ENCODE results near the gene CYP51A1. TPM values are rescaled to one million over a fixed set of nuclear protein-coding genes. Genes with fewer than 3 reads are reported as not detected.

CYP51A1 gene
- total and polyA plus RNA-seq, 12 donors, result 10.0 to 1,068 (median 110) TPM

DNA sequence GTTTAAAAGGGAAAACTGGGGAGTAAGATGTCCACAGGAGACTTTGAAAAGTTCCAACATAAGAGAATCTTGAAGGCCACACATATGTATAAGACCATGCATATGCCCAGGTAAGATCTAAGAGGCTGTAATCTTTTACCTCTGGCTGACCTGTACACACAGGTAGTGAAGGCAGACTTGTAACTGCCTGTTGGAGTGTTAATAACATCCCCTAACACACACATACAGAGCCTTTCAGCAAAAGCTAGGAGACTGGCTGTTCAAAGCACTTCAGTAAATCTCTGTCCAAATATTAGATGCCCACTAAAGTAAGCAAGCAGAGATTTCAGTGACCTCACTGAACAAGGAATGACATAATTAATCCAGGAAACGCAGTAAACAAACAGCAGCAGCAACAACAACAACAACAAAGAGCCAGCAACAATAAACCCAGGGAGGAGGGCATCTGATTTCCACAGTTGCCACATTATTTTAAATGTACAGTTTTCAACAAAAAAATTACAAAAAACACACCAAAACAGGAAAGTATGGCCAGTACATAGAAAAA is 15.0 kb downstream of the CYP51A1 start:
- Histone ChIP-seq H3K4me1 (replicated peaks in 1 of 2) (no peaks in the 10 kb centered on the region), H3K36me3 (replicated peaks in 1 of 2) (peaks cover 0 to 38% of the 10 kb centered on the region in 2 donors), H3K4me3 (no peak overlapping the region), H3K27ac (no peak overlapping the region), H3K27me3 (no peaks in the 10 kb centered on the region), H3K9me3 (replicated peaks in 1 of 3) (no peaks in the 10 kb centered on the region)
- intact Hi-C loops (cut with DNase I), result no loop called here
- DNase-seq, result no peak
- WGBS, 4 donors, result 88 to 100% (median 91%) methylated on average over 1 of the region's 1 CpG
- TF ChIP-seq, protein P1, sequence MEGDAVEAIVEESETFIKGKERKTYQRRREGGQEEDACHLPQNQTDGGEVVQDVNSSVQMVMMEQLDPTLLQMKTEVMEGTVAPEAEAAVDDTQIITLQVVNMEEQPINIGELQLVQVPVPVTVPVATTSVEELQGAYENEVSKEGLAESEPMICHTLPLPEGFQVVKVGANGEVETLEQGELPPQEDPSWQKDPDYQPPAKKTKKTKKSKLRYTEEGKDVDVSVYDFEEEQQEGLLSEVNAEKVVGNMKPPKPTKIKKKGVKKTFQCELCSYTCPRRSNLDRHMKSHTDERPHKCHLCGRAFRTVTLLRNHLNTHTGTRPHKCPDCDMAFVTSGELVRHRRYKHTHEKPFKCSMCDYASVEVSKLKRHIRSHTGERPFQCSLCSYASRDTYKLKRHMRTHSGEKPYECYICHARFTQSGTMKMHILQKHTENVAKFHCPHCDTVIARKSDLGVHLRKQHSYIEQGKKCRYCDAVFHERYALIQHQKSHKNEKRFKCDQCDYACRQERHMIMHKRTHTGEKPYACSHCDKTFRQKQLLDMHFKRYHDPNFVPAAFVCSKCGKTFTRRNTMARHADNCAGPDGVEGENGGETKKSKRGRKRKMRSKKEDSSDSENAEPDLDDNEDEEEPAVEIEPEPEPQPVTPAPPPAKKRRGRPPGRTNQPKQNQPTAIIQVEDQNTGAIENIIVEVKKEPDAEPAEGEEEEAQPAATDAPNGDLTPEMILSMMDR (IDR thresholded peaks at IDR 0.05), result no peak
- no peak for TF ChIP-seq POLR2A (IDR thresholded peaks at IDR 0.05)

DNA sequence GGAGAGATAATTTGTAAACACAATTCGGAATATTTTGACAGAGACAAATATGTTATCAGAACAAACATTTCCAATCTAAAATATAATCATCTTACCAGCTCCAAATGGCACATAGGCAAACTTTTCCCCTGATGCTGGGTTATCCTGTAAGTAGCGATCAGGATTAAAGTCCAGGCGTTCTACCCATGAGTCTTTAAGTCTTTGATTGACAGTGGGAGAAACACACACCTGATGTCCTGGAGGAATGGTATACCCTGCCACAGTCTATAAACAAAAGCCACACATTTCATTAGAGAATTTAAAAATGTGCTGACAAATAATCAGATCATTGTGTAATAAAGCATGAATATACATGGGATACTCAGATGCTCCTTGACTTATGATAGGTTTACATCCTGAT is 17.3 kb downstream of the CYP51A1 start:
- H3K36me3 ChIP-seq (replicated peaks in 1 of 2), result peaks cover 0 to 22% of the 10 kb centered on the region in 2 donors

DNA sequence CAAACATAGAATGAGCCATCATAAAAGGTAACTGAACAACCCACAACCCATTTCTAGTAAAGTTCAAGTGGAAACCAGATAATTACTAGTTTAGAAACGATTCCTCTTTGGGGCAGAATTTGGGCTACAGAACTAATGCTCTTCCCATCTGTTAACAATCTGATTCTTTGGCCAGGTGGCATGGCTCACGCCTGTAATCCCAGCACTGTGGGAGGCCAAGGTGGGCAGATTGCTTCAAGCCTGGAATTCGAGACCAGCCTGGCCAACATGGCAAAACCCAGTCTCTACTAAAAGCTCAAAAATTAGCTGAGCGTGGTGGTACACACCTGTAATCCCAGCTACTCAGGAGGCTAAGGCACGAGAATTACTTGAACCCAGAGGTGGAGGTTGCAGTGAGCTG is 18.5 kb downstream of the CYP51A1 start:
- WGBS, 4 donors, result 91 to 98% (median 95%) methylated on average over 5 of the region's 5 CpGs
- Histone ChIP-seq H3K4me1 (replicated peaks in 1 of 2) (no peaks in the 10 kb centered on the region), H3K4me3 (no peak overlapping the region), H3K9me3 (replicated peaks in 1 of 3) (no peaks in the 10 kb centered on the region), H3K27ac (no peak overlapping the region), H3K36me3 (replicated peaks in 1 of 2) (peaks cover 0 to 17% of the 10 kb centered on the region in 2 donors), H3K27me3 (no peaks in the 10 kb centered on the region)
- intact Hi-C loops (cut with DNase I), result no loop called here
- TF ChIP-seq, protein P1 (IDR thresholded peaks at IDR 0.05), result no peak
- TF ChIP-seq POLR2A (IDR thresholded peaks at IDR 0.05), result no peak
- DNase-seq, result no peak

More for the DNA sequence above, 17.3 kb downstream of the CYP51A1 start:
- no peaks in the 10 kb centered on the region for H3K4me1 ChIP-seq (replicated peaks in 1 of 2)
- no peak for DNase-seq
- intact Hi-C loops (cut with DNase I), result no loop called here
- no peak overlapping the region for H3K4me3 ChIP-seq
- no peaks in the 10 kb centered on the region for H3K9me3 ChIP-seq (replicated peaks in 1 of 3)
- no peaks in the 10 kb centered on the region for H3K27me3 ChIP-seq
- WGBS, 4 donors, result 94 to 97% (median 96%) methylated on average over 3 of the region's 3 CpGs
- no peak overlapping the region for H3K27ac ChIP-seq
- TF ChIP-seq POLR2A (IDR thresholded peaks at IDR 0.05), result no peak
- TF ChIP-seq, protein P1 (IDR thresholded peaks at IDR 0.05), result no peak

DNA sequence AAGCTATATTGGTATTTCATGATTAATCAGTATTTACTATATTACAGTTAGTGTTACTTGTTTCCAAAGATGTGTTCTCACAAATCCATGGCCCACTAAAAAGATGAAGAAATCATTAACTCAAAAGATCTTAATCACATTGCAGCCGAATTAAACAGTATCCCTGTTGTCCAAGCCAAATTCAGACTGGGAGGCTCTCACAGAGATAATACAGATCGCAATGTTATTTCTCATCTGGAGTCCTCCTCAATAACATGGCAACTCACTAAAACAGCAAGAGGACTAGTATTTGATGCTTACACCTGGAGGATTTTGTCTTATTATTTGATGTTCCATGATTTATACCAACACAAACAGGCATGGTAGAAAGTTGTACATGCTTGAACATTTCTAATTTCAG is 23.4 kb downstream of the CYP51A1 start:
- DNase-seq, result no peak
- Histone ChIP-seq H3K9me3 (replicated peaks in 1 of 3) (no peaks in the 10 kb centered on the region), H3K27ac (no peak overlapping the region), H3K4me1 (replicated peaks in 1 of 2) (no peaks in the 10 kb centered on the region), H3K4me3 (no peak overlapping the region), H3K27me3 (no peaks in the 10 kb centered on the region), H3K36me3 (replicated peaks in 1 of 2) (peaks cover 0 to 28% of the 10 kb centered on the region in 2 donors)
- WGBS, 4 donors, result 88 to 96% (median 93%) methylated on average over 2 of the region's 2 CpGs
- no peak for TF ChIP-seq POLR2A (IDR thresholded peaks at IDR 0.05)
- TF ChIP-seq, protein P1 (IDR thresholded peaks at IDR 0.05), result no peak
- intact Hi-C loops (cut with DNase I), result no loop called here

Data from adrenal gland (tissue), 12 donors.